OCI-LY3 (cell line): ENCODE measurements around the gene TRDN.

ENCODE experiments used
- EZH2phosphoT487 ChIP-seq: fragments of 200-600 bp; shearing (Covaris generic); IDR thresholded peaks from 2 replicates; pipeline ENCODE4 v1.6.1; 2018; ENCODE audit warnings: antibody characterized with exemption, mixed run types, low read depth
- TF ChIP-seq, protein P1 (sequence below): fragments of 200-600, 300-600 bp; sonication (generic); IDR thresholded peaks from 2 replicates; pipeline ENCODE4 v1.5.1; 2014; ENCODE audit warnings: antibody characterized with exemption, low read length, low read depth

DNA sequence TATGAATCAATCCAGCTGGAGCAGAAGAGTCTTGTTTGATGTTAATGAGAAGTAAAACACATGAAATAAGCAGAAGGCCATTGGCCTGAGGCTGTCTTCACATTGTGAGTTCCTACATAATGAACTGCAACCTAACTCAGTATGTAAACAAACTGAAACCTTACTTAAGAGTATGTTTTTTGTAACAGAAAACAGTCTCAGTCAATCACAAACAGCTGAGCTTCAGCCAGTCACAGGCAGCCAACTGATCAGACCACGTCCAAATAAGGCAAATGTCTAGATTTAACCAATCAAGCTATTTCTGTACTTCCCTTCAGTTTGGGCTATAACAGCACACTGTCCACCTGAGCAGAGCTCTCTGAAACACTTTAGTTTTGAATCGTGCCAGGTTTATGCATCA, 234.7 kb downstream of the TRDN start:
- no peak for TF ChIP-seq EZH2phosphoT487
- TF ChIP-seq, protein P1, sequence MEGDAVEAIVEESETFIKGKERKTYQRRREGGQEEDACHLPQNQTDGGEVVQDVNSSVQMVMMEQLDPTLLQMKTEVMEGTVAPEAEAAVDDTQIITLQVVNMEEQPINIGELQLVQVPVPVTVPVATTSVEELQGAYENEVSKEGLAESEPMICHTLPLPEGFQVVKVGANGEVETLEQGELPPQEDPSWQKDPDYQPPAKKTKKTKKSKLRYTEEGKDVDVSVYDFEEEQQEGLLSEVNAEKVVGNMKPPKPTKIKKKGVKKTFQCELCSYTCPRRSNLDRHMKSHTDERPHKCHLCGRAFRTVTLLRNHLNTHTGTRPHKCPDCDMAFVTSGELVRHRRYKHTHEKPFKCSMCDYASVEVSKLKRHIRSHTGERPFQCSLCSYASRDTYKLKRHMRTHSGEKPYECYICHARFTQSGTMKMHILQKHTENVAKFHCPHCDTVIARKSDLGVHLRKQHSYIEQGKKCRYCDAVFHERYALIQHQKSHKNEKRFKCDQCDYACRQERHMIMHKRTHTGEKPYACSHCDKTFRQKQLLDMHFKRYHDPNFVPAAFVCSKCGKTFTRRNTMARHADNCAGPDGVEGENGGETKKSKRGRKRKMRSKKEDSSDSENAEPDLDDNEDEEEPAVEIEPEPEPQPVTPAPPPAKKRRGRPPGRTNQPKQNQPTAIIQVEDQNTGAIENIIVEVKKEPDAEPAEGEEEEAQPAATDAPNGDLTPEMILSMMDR = no peak
